ENCODE data around the gene VWA7.
A peak's percentile ranks its signal among the peaks of the same experiment; 100 is the strongest.

The VWA7 gene

DNA sequence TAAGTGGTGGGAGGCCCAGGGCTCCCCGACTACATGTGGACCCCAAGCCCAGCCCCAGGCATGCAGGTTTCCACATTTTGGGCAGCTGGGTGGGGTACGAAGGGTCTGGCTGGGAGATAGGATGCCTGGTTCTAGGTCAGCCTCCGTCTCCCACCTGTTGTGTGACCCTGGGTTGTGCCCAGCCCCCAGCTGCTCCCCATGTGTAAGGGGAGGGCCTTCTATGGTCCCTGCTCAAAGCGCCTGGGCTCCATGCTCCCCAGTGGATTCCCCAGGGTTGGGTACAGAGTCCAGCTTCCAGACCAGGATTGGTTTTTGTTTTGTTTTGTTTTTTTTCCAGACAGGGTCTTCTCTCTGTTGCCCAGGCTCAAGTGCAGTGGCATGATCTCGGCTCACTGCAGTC is 1.1 kb upstream of the VWA7 start:
- DNase-seq: no peak

GRCh38 chr6:31777667-31778050 is 531 bp upstream of the VWA7 start:
- DNase-seq: no peak

DNA sequence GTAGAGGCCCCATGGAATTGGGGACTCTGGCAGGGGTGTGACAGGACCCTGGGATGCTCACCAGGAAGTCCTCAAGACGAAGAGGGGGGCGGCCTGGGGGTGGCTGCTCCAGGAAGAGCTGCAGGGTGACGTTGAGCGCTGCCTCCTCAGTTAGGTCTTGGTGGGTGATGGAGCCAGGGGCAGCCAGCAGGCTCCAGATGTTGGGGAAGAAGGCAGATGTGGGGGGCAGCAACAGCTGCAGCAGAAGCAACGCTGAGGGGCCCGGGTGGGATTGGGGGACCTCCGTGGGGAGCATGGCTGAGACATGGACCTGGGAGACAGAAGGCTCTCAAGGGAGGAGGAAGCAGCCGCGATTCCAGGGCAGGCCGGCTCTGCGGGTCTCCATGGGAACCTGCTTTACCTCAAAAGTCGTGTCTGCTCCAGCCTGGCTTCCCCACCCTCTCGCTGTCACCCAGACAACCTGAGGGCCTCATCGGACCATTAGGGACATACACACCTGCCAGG is 591 bp downstream of the VWA7 start:
- DNase-seq: no peak

DNA sequence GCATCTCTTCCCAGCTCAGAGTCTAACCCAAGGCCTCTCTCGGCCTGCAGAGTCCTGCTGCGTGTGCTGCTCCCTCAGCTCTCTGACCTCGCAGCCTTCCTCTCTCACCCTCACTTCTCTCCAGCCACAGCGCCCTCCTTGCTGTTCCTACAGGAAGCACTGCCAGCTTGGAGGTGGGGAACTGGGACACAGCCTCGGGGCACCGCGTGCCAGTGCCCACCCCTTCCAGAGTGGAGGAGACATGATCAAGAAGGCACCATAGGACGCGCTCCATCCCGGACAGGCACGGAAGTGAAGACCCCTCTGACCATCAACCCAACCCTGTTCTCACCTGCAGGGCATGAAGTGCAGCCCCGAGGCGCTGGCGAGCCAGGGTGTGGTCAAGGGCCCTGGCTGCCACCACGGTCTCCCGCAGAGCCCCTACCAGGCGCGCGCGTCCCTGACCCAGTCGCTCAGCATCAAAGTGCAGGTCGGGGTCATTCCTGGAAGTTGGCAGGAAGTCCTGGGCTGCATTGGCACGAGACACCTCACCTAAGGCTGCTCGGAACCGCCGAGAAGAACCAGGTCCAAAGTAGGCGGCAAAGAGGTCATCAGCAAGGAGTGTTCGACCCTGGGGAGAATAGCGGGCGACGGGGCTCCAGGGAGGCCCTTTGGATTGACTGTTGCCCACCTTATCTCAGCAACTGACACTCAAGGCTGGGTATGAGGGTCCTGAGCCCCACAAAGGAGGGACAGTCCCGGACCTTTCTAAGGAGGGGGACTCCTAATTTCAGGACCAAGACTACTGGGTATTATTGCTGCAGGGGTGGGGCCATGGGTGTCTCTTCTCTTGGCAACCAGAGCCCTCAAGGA is 1.3 kb downstream of the VWA7 start:
- no peak for DNase-seq

GRCh38 chr6:31775184-31775583 is 1.9 kb downstream of the VWA7 start:
- DNase-seq: no peak

- no peak for DNase-seq
Observed at GRCh38 chr6:31771992-31772358, 5.2 kb downstream of the VWA7 start.

GRCh38 chr6:31770860-31771259 is 6.3 kb downstream of the VWA7 start:
- DNase-seq: no peak

DNA sequence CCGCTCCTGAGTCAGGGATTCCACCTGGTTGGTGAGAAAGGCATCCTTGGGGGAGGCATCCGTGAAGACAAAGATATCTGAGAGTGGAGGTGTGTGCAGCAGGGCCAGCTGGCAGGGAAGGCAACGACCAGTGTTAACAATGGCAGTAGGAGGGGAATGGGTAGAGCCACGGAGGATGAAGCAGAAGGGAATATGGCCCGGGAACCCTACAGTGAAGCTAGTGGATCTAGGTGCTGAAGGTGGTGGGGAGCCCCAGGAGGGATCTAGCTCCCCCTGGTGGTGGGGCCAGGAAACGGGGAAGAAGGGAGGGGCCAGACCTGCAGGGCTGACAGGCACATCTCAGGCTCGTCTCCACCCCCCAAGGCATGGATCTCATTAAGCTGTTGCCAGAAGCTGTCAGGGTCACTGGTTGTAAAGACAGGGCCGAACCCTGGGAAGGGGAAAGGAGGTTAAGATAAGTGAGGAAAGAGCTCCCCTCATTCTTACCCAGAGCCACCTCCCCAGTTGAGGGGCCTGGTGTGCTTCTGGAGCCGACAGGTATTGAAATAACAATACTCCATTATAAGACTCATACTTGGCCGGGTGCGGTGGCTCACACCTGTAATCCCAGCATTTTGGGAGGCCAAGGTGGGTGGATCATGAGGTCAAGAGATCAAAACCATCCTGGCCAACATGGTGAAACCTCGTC is 7.3 kb downstream of the VWA7 start:
- DNase-seq: peak; percentile 68

DNA sequence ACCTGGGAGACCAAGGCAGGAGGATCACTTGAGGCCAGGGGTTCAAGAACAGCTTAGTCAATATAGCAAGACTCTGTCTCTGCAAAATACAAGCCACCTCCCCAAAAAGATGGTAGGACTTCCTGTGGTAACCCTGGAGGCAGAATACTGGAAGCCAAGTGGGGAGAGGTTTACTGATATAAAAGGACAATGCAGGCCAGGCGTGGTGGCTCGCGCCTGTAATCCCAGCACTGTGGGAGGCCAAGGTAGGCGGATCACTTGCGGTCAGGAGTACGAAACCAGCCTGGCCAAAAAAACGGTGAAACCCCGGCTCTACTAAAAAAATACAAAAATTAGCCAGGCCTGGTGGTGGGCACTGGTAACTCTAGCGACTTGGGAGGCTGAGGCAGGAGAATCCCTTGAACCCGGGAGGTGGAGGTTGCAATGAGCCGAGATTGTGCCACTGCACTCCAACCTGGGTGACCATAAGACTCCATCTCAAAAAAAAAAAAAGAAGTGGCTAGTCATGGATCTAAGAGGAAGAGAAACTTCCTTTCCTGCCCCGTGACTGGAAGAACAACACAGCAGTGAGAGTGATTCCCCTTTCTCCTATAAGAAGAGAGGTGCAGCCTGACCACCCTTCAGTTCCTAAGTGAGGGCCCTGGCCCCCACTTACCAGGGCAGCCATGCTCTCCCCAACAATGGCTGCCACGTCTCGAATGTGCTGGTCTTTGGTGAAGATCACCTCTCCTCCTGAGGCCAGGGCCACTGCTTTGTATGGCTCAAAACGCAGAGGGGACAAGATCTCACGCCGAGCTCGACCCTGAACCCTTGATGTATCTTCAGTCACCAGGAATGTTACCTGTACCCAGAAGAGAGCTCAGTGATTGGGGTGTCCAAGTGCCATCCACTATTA is 8.5 kb downstream of the VWA7 start:
- DNase-seq: no peak

DNA sequence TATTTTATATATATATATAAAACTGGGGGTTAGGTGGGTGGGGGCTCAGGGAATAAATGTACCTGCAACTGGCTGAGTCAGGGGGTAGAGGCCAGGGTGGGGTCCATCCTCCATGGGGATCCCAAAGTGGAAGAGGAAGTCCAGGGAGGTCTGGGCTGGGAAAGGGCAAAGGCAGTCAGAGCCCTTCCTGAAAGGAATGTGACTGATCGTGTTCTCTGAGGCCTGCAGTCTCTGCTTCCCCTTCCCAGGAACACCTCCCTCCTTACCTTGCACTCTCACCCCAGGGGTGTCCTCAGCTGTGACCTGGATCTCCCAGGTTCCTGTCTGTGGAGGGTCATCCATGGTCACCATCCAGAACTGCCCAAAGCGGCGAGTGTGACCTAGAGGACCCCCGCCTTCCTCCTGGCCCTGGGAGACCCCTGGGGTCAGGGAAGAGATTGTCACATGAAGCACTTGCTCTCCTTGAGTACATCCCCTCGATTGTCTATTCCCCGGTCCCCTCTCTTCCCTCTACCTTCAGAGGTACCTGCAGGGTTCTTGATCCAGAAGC is 10.0 kb downstream of the VWA7 start:
- DNase-seq: no peak

GRCh38 chr6:31765910-31766794 is 11.0 kb downstream of the VWA7 start:
- no peak for DNase-seq

- no peak for DNase-seq
Observed at GRCh38 chr6:31765559-31765909, 11.6 kb downstream of the VWA7 start.

DNA sequence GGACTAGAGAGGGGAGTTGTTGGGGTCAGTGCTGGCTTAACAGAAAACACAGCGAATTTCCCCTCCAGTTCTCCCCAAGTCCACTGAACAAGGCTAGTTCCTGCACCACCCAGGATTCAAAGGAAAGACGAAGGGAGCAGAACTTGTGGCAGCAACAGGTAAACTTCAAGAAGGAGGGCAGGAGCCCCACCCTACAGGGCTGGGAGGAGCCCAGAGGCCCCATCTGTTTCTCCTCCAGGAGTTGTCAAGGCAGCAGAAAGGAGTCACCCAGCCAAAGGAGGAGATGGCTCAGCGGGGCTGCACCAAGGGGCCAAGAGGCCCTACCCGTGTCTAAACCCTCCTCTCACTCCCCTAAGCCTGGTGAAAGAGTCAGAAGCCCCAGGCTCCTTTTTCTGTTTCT is 12.9 kb downstream of the VWA7 start:
- no peak for DNase-seq

DNA sequence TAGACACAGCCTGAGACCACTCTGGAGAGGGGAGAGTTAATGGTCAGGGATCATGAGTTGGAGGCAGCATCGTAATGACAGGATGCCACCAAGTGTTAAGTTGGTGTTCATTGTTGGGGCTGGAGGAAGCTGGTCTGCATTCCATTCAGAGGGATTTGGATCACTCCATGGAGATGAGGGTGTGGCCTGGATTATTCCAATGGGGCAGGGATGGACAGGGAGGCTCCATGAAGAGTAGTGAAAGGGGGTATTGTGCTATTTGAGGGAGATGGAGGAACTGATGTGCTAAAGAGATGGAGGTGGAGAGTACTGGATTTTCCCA is 13.5 kb downstream of the VWA7 start:
- DNase-seq: no peak

DNA sequence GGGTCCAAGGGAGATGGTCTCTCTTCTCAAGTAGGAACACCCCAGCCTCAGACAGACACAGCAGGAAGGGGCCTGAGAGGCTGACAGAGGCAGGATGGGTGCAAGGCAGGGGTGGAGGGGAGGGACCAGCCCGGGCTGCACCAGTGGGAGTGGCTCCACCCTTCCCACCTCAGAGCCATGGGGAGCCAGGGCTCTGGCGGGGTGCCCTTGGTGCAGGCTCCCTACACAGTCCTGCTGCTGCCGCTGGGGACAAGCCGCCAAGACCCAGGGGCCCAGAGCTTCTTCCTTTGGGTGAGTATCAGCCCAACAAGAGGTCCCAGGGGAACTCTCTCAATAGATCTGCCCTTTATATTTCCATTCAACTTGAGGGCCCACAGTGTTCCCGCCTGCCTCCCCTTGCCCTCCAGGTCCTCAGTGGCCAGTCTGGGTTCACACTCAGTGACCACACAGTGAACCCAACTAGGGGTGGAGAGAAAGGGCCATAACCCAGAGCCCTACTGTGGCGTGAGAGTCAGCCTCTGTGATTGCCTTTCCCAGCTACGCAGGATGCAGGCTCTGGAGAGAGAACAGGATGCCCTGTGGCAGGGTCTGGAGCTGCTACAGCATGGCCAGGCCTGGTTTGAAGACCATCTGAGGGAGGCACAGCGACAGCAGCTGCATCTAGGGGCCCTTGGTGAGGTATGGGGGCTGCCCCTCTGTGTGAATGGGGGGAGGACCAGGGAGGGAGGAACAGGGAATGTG is 14.1 kb downstream of the VWA7 start:
- DNase-seq: no peak

DNA sequence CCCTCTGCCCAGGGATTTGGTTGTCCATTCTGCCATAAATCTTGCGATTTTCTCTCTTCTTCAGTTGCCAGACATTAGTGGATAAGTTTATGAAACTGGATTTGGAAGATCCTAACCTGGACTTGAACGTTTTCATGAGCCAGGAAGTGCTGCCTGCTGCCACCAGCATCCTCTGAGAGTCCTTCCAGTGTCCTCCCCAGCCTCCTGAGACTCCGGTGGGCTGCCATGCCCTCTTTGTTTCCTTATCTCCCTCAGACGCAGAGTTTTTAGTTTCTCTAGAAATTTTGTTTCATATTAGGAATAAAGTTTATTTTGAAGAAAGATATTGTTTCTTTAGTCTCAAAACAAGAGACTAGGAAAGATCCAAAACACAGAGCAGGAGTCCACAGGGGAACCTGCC is 14.8 kb downstream of the VWA7 start, which contains the start of gene SAPCD1:
SAPCD1 (plus strand) TSS at position 301 of the 400 bp plus-strand sequence. CDS start 399 bp downstream, outside the sequence.
- DNase-seq: no peak

- no peak for DNase-seq
Observed at GRCh38 chr6:31761343-31761742, 15.8 kb downstream of the VWA7 start.

- DNase-seq: no peak
Observed at GRCh38 chr6:31760790-31761189, 16.3 kb downstream of the VWA7 start.

DNA sequence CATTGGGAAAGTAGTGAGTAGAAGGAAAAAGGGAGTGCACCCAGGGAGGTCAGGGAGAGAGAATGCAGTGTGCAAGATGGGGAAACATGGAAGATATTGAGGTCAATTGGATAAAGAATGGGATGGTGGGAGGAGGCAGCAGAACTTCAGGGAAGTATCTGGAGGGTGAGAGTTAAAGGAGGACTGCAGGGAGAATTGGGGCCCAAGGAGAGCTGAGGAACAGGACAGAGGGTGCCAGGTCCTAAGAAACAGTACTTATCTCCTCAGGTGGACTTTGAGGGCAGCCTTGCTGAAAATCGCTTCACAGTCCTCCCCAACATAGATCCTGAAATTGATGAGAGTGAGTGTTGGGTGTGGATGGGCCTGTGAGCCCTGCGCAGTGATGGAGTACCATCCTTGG is 18.8 kb downstream of the VWA7 start:
- DNase-seq: no peak

- DNase-seq: no peak
Observed at GRCh38 chr6:31752739-31753319, 24.3 kb downstream of the VWA7 start.
